Activated CD4-positive, alpha-beta memory T cell treated with anti-CD3 and anti-CD28 coated beads, Interleukin-2, amount 10 ng/mL, durations not matched to agents 7 days and 5 days (primary cell): ENCODE measurements around the gene TXNIP. TPM values are rescaled to one million over a fixed set of nuclear protein-coding genes. Genes with fewer than 3 reads are reported as not detected.

ENCODE experiments used
- CTCF ChIA-PET: fragments of 350-600 bp; sonication (Branson Sonifier 250); formaldehyde crosslinking; loops from one replicate; lab custom pipeline; 2021; ENCODE audit warnings: antibody characterized with exemption, inconsistent platforms; lab: Charles Lee
- POLR2A ChIA-PET: fragments of 350-600 bp; sonication (Branson Sonifier 250); formaldehyde crosslinking; loops from one replicate; lab custom pipeline; 2021; ENCODE audit warnings: antibody characterized with exemption; lab: Charles Lee
- DNase-seq: peaks from one replicate; pipeline ENCODE4 v3.0.0-alpha.2; 2020
- H3K27ac Mint-ChIP-seq: one replicate; pipeline ENCODE4 v1.8.0; 2021; ENCODE audit warnings: mild to moderate bottlenecking, mixed read lengths
- H3K27me3 Mint-ChIP-seq: one replicate; pipeline ENCODE4 v1.8.0; 2021; ENCODE audit warnings: mixed read lengths
- H3K36me3 Mint-ChIP-seq: one replicate; pipeline ENCODE4 v1.8.0; 2021; ENCODE audit warnings: low read depth, mixed read lengths
- H3K4me1 Mint-ChIP-seq: one replicate; pipeline ENCODE4 v1.8.0; 2021; ENCODE audit warnings: mixed read lengths
- H3K4me3 Mint-ChIP-seq: one replicate; pipeline ENCODE4 v1.8.0; 2021; ENCODE audit warnings: mild to moderate bottlenecking, mixed read lengths
- H3K9me3 Mint-ChIP-seq: one replicate; pipeline ENCODE4 v1.8.0; 2021; ENCODE audit warnings: mixed read lengths
- total RNA-seq, 2 experiments: library from RNA; stranded (reverse); gene quantifications; one replicate each; pipeline ENCODE4 v1.2.3, GENCODE V29; 2021

The TXNIP gene
- total RNA-seq, 2 experiments from 2014 or later: 397 to 407 TPM

DNA sequence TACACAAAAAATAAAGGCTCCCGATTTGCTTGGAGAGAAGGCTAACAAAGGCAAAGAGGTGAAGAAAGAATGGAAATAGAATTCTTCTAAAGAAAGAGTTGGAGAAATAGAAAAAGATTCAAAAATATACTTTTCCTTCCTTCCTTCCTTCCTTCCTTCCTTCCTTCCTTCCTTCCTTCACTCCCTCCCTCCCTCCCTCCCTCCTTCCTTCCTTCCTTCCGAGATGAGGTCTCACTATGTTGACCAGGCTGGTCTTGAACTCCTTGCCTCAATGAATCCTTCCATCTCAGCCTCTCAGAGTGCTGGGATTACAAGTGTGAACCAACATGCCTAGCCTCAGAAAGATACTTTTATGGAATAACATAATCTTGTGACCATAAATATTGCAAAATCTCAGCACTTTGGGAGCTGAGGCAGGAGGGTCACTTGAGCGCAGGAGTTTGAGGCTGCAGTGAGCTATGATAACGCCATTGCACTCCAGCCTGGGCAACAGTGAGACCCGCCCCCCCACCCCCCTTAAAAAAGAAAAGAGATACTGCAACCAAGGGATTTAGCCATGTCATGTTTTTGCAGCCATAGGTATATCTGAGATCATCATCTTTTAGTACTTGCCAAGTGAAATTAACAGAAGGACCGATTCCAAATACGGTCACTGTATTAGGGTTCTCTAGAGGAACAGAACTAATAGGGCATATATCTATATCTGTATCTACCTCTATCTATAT is 26.2 kb upstream of the TXNIP start:
- no peaks in the 10 kb centered on the region for H3K9me3 Mint-ChIP-seq
- H3K4me1 Mint-ChIP-seq: peaks cover 12% of the 10 kb centered on the region
- H3K4me3 Mint-ChIP-seq: no peak overlapping the region
- no peaks in the 10 kb centered on the region for H3K36me3 Mint-ChIP-seq
- no peak for DNase-seq
- ChIA-PET CTCF (interaction anchor here (0.6 to 3.3 kb wide), 7 partner anchors 8 to 177 kb away, joined by 3 to 21 read pairs (median 6); partner anchors contain the start of gene NUDT17), POLR2A (interaction anchor here (1.6 to 1.8 kb wide), 2 partner anchors 29 to 59 kb away, joined by 5 to 7 read pairs; partner anchors contain the start of genes ANKRD34A and POLR3GL)
- H3K27me3 Mint-ChIP-seq: peaks cover 68% of the 10 kb centered on the region
- H3K27ac Mint-ChIP-seq: no peak overlapping the region

DNA sequence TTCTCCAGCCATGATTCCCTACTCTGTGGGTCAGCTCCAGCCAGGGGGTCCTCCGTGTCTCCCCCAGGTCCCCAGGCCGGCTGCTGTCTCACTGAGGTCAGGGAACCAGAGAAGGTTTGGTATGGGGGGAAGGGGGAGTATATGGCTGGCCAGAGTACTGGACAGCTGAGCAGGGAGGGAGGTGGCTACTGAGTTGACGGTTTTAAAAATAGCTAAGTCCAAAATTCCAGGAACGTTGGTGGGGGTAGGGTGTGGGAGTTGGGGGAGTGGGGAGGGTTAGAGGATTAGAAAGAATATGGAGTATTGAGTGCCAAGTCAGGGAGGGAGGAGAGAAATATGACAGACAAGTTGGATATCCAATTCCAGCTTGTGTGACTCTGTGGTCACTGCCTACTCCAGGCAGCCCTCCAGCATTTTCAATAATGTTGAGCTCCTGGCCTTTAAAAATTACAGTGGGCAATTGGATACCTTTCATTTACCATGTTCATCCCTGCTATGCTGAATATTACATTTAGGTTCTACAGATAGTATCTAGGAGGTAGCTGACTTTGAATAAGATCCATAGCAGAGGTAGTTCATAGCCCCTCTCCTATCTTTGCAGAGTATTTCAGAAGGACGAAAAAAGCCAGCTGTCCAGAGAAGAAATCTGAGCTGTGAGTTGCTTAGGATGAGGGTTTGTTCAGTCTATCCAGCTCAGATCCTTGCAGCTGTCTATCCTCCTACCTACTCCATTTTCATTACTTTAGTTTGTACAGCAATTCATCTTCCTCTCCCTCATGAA is 25.4 kb upstream of the TXNIP start, which contains the start of gene HJV:
Gene HJV, minus strand, starts transcription at position 114 of the 781 bp plus-strand sequence. CDS start 1,504 bp downstream, outside the sequence.
- H3K36me3 Mint-ChIP-seq: no peaks in the 10 kb centered on the region
- H3K4me3 Mint-ChIP-seq: no peak within 1 kb of the TSS

DNA sequence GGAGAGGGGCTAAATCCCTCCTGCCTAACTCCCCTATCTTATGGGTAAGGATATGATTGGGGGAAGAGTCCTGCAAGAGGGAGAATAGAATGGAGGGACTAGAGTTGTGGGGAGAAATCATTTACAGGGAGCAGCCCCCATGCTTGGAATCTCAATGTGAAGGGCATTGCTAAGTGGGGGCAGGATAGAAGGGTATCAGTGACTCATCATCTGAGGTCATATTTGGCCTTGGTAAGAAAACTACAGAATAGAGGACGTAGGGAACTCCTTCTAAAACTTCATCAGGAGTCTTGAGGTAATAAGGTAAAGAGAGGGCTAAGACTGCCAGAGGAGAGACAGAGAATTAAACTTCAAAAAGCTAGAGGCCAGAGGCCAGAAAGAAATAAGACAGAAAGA is 24.7 kb upstream of the TXNIP start:
- ChIA-PET POLR2A (interaction anchor here (0.7 to 1.8 kb wide), 3 partner anchors 29 to 57 kb away, joined by 3 to 7 read pairs (median 5); partner anchors contain the start of genes ANKRD34A and POLR3GL), CTCF (interaction anchor here (1.2 to 3.3 kb wide), 5 partner anchors 12 to 175 kb away, joined by 3 to 21 read pairs (median 6); partner anchors contain the start of gene NUDT17)
- DNase-seq: no peak
- Mint-ChIP-seq H3K27me3 (peaks cover 75% of the 10 kb centered on the region), H3K9me3 (no peaks in the 10 kb centered on the region), H3K4me3 (no peak overlapping the region), H3K36me3 (no peaks in the 10 kb centered on the region), H3K4me1 (peaks cover 12% of the 10 kb centered on the region), H3K27ac (no peak overlapping the region)

More for the DNA sequence above, 25.4 kb upstream of the TXNIP start, which contains the start of gene HJV:
- Mint-ChIP-seq H3K27me3 (peaks cover 75% of the 10 kb centered on the region), H3K9me3 (no peaks in the 10 kb centered on the region), H3K4me1 (peaks cover 12% of the 10 kb centered on the region), H3K27ac (no peak within 1 kb of the TSS)
- ChIA-PET POLR2A (interaction anchor here (0.7 to 1.8 kb wide), 3 partner anchors 29 to 58 kb away, joined by 3 to 7 read pairs (median 5); partner anchors contain the start of genes ANKRD34A and POLR3GL), CTCF (interaction anchor here (0.6 to 3.3 kb wide), 8 partner anchors 9 to 176 kb away, joined by 3 to 21 read pairs (median 6); partner anchors contain the start of gene NUDT17)
- DNase-seq: no peak

DNA sequence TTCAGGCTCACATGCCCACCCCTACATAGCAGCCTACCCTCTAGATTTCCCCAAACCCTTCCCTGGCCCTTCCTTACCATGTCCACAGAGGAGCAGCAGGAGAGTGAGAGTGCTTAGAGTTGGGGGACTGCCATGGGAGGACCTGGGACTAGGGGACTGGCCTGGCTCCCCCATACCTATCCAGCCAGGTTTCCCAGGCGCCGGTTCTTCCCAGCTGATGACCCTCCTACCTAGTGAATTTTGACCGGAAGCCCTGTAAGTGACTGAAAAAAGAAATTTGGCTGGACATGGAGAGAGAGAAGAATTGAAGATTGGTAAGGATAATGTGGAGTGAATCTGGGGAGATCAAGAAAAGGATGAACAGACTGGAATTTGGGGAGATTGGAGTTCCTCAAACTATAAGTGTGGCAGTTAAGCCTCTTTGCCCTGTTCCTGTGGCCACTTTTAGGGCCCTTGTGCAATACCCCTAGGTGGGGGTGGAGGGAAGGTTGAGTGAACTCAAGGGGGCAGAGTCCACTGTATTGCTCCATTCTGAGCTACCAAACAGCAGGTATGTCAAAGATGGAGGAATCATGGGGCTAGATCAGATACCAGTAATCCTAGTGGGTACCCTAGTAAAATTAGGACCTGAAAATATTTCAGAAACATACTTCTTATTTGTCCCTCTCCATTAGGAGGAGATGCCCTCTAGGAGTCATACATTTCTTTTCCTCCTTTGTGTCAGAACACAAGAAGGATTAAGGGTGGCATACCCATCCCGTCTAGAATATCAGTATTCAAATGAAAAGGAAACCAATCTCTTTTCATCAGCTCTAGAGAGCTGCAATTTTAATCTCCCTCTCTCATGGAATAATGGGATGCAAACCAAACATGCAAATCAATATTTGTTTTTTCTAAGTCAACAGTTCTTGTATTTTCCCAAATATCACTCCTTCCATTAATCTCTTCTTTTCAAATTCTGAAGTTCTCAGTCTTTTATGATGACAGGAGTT is 24.0 kb upstream of the TXNIP start:
- Mint-ChIP-seq H3K36me3 (no peaks in the 10 kb centered on the region), H3K4me3 (no peak overlapping the region), H3K4me1 (peaks cover 9% of the 10 kb centered on the region), H3K27me3 (peaks cover 73% of the 10 kb centered on the region), H3K9me3 (no peaks in the 10 kb centered on the region), H3K27ac (no peak overlapping the region)
- POLR2A ChIA-PET: interaction anchor here (1.8 kb wide), 1 partner anchor 56 kb away, joined by 5 read pairs; the partner anchor contains the start of genes ANKRD34A and POLR3GL
- DNase-seq: no peak
- CTCF ChIA-PET: interaction anchor here (1.2 to 4.3 kb wide), 5 partner anchors 12 to 175 kb away, joined by 4 to 41 read pairs (median 9); partner anchors contain the start of gene NUDT17

DNA sequence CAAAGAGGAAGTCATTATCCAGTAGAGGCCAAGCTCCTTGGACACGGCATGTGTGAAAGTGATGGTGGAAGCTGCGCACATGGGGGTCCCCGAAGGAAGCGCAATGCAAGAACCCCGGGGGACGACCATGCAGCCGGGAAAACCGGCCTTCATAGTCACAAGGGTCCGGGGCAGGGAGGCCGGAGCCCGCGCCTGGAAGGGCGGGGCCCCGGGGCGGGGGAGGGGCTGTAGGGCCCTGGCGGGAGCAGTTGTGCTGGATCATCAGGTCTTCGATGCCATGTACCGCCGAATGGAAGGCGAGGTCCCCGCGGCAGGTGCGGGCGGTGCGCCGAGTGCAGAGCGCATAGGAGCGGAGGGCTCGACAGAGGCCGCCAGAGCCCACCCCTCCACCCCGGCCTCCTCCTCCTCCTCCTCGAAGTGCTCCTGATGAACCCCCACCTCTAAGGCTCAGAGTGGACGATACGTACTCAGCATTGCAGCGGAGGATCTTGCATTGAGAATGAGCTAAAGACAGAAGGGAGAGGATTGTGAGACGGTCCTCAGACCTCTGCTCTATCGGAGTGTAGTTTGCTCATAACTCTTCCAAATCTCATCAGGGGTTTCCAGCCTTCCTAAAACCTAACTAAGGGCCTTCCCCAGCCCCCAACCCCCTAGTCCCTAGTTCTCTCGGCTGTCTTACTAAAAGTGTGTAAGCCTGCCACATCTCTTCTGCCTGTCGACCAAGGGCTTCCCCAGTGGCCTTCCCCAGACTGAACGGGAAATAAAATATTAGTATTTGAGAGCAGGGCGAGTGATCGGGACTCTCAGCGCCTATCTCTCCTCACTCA is 23.1 kb upstream of the TXNIP start:
- no peaks in the 10 kb centered on the region for H3K9me3 Mint-ChIP-seq
- H3K27me3 Mint-ChIP-seq: peaks cover 73% of the 10 kb centered on the region
- H3K4me3 Mint-ChIP-seq: no peak overlapping the region
- H3K4me1 Mint-ChIP-seq: peaks cover 9% of the 10 kb centered on the region
- ChIA-PET CTCF (interaction anchor here (1.3 to 4.3 kb wide), 3 partner anchors 13 to 174 kb away, joined by 4 to 41 read pairs (median 21); partner anchors contain the start of gene NUDT17), POLR2A (interaction anchor here (0.7 to 1.1 kb wide), 2 partner anchors 22 to 32 kb away, joined by 3 read pairs; no protein-coding TSS in a partner anchor)
- H3K27ac Mint-ChIP-seq: no peak overlapping the region
- no peak for DNase-seq
- no peaks in the 10 kb centered on the region for H3K36me3 Mint-ChIP-seq

DNA sequence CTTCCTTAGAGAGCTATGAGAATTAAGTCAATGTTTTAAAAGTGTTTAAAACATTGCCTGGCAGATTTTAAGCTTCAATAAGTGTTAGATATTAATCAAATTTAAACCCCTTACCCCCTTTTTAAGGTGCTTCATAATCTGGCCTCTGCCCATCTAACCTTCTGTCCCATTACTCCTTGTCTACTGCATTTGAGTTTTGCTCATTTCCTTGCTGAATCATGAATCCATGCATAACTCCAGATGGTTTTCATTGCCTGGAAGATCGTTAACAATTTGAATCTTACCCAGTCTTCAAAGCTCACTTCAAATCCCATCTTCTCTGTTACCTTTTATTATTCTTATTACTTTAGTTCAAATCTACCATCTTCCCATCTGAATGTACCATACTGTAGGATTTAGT is 20.5 kb upstream of the TXNIP start:
- peaks cover 15% of the 10 kb centered on the region for H3K4me1 Mint-ChIP-seq
- ChIA-PET POLR2A (interaction anchor here (1.1 to 1.3 kb wide), 2 partner anchors 37 to 54 kb away, joined by 3 read pairs; no protein-coding TSS in a partner anchor), CTCF (interaction anchor here (1.0 to 4.3 kb wide), 5 partner anchors 11 to 171 kb away, joined by 3 to 41 read pairs (median 6); partner anchors contain the start of gene NUDT17)
- no peak overlapping the region for H3K27ac Mint-ChIP-seq
- H3K27me3 Mint-ChIP-seq: peaks cover 58% of the 10 kb centered on the region
- H3K9me3 Mint-ChIP-seq: no peaks in the 10 kb centered on the region
- DNase-seq: no peak
- no peak overlapping the region for H3K4me3 Mint-ChIP-seq
- H3K36me3 Mint-ChIP-seq: no peaks in the 10 kb centered on the region

DNA sequence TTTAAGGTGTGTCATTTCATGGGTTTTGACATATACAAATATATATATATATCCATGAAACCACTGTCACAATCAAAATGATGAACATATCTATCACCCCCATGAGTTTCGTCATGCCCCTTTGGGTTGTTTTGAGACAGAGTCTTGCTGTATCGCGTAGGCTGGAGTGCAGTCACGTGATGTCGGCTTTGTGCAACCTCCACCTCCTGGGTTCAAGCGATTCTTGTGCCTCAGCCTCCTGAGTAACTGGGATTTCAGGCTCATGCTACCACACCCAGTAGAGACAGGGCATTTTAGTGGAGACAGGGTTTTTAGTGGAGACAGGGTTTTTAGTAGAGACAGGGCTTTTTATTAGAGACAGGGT is 17.2 kb upstream of the TXNIP start:
- H3K4me1 Mint-ChIP-seq: peaks cover 11% of the 10 kb centered on the region
- CTCF ChIA-PET: interaction anchor here (1.0 to 14.9 kb wide), 4 partner anchors 33 to 167 kb away, joined by 3 to 349 read pairs (median 48); partner anchors contain the start of gene NUDT17

DNA sequence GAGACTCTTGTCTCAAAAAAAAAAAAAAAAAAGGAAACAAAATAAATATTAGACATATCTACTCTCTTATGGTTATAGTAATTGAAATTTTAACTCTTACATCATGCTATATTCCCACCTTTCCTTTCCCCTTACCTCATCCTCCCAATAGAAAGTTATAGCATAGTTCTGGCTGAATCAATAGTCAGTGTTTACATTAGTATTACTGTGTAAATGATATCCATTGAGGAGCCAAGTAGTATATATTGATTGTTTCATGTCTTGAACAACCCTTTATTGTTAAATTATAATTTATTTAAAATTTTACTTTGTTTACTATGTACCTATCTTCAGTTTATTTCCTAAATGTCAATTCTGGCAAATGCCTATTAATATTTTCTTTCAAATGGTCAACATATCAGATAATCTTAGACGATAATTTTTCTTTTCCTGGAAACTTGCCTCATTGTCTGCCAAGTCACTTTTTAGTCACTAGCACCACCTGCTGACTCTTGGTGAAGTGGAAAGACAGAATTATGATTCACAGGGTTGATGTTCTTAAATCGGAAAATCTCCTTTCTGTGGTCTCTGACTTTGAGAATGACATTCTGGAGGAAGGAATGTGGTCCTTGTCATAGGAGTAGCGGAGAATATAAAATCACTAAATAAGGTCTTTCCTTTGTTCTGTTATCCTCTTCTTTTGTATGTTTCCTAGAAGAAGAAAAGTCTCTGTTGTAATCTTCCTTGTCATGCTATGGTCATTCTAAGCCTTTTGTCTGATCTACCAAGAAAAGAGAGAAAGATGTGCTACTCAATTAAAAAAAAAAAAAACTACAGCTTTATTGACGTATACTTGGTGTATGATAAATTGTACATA is 16.6 kb upstream of the TXNIP start:
- Mint-ChIP-seq H3K4me1 (peaks cover 11% of the 10 kb centered on the region), H3K36me3 (no peaks in the 10 kb centered on the region), H3K4me3 (no peak overlapping the region), H3K27me3 (peaks cover 20% of the 10 kb centered on the region), H3K27ac (no peak overlapping the region), H3K9me3 (no peaks in the 10 kb centered on the region)
- POLR2A ChIA-PET: interaction anchor here (2.1 to 10.3 kb wide), 3 partner anchors 19 to 49 kb away, joined by 6 to 146 read pairs (median 53); partner anchors contain the start of genes ANKRD34A, POLR3GL and TXNIP
- CTCF ChIA-PET: interaction anchor here (0.6 to 14.9 kb wide), 10 partner anchors 9 to 167 kb away, joined by 3 to 349 read pairs (median 6); partner anchors contain the start of genes ANKRD34A, HJV, NUDT17 and POLR3GL
- peak; percentile 62 for DNase-seq

More for the DNA sequence above, 17.2 kb upstream of the TXNIP start:
- no peaks in the 10 kb centered on the region for H3K9me3 Mint-ChIP-seq
- peaks cover 26% of the 10 kb centered on the region for H3K27me3 Mint-ChIP-seq
- H3K36me3 Mint-ChIP-seq: no peaks in the 10 kb centered on the region
- DNase-seq: no peak
- H3K4me3 Mint-ChIP-seq: no peak overlapping the region
- POLR2A ChIA-PET: interaction anchor here (2.1 to 10.3 kb wide), 3 partner anchors 20 to 49 kb away, joined by 6 to 146 read pairs (median 53); partner anchors contain the start of genes ANKRD34A, POLR3GL and TXNIP
- H3K27ac Mint-ChIP-seq: no peak overlapping the region

DNA sequence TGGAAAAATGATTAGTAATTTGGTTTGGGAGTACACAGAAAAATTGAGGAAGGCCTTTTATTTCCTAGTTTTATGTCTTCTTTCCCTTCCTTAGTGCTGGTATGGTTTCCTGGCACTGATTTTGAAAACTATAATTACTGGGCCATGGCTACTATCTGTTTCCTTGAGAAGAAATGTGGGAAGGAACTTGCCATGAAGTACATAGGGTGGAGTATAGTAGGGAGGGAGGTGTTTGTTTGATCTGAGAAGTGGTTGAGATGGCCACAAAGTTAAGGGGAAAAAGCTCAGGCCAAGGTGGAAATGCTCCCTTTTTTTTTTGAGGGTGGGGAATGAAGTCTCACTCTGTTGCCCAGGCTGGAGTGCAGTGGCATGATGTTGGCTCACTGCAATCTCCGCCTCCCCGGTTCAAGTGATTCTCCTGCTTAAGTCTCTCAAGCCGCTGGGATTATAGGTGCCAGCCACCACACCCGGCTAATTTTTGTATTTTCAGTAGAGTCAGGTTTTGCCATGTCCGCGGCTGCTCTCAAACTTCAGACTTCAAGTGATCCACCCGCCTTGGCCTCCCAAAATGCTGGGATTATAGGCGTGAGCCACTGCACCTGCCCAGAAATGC is 13.9 kb upstream of the TXNIP start:
- H3K27ac Mint-ChIP-seq: no peak overlapping the region

More for the DNA sequence above, 13.9 kb upstream of the TXNIP start:
- Mint-ChIP-seq H3K27me3 (peaks cover 5% of the 10 kb centered on the region), H3K4me3 (no peak overlapping the region), H3K36me3 (no peaks in the 10 kb centered on the region), H3K4me1 (peaks cover 31% of the 10 kb centered on the region), H3K9me3 (no peaks in the 10 kb centered on the region)
- no peak for DNase-seq
- POLR2A ChIA-PET: interaction anchor here (1.6 to 10.3 kb wide), 3 partner anchors 17 to 46 kb away, joined by 4 to 146 read pairs (median 53); partner anchors contain the start of genes ANKRD34A, POLR3GL and TXNIP
- CTCF ChIA-PET: interaction anchor here (1.1 to 14.9 kb wide), 5 partner anchors 22 to 164 kb away, joined by 3 to 349 read pairs (median 16); partner anchors contain the start of genes ANKRD34A, NUDT17, PIAS3 and POLR3GL
